HG02588 (cell line): ENCODE results near the gene ISM1.

ENCODE experiments used
- ATAC-seq: cut with Tn5 transposase; IDR thresholded peaks from one replicate; pipeline ENCODE4 v1.9.1; 2021; ENCODE audit warnings: mild to moderate bottlenecking, moderate library complexity; ENCODE audit not compliant: unreplicated experiment

Gene ISM1

DNA sequence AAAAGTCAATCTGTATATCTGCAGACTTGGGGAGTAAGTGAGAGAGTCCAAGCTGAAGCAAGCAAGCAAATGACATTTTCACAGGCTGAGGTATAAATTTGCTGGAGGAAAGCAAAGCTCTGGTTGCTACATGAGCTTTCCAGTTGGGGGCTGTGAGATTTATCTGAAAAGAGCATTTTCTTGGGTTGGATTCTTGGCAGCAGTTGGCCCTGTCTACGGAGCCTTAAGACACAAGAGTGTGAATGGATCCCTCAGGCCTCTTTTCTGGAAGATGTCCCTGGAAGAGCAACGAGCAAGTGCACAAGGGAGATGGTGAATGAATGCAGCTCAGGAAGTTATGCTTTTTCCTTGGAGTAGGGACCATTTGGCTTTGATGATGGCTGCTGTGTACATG lies 30.8 kb downstream of the ISM1 start:
- no peak for ATAC-seq

- no peak for ATAC-seq
Observed at GRCh38 chr20:13255356-13255755, 34.3 kb downstream of the ISM1 start.

GRCh38 chr20:13256606-13257005 lies 35.5 kb downstream of the ISM1 start:
- ATAC-seq, result no peak

- ATAC-seq, result no peak
Observed at GRCh38 chr20:13259921-13260320, 38.8 kb downstream of the ISM1 start.

GRCh38 chr20:13260650-13261279 lies 39.7 kb downstream of the ISM1 start:
- ATAC-seq, result peak; percentile 39

GRCh38 chr20:13261460-13262301 lies 40.6 kb downstream of the ISM1 start:
- ATAC-seq, result peak; percentile 58

- ATAC-seq, result no peak
Observed at GRCh38 chr20:13262302-13262650, 41.2 kb downstream of the ISM1 start.

DNA sequence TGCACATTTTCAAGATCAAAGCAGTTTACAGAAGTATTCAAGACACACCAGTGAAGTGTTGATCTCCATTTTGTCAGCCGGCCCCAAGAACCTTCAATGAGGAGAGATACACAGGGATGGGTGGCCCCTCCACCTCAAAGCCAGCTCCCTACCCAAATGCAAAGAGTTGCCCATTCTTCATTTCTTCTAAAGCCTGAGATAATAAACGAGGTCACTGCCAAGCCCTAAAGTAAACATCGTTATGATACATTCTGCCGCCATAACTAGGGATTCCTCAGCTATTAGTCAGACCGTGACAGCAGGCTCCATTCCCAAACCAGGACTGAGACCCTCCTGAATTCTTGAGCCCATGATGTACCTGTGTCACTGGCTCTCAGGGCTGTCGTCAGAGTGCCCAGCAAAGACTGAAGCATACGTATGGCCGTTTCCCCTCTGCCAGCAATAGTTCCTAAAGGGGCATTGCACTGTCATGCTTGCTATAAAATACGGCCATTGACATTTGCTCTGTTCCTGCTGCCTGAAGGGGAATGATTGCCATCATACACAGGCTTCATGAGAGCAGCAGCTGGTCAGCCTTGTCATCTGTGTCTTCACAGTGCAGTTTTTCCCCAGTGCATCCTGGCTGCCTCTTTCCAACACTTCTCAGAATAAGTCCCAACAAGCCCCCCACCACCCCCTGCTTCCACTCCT lies 41.7 kb downstream of the ISM1 start:
- no peak for ATAC-seq

DNA sequence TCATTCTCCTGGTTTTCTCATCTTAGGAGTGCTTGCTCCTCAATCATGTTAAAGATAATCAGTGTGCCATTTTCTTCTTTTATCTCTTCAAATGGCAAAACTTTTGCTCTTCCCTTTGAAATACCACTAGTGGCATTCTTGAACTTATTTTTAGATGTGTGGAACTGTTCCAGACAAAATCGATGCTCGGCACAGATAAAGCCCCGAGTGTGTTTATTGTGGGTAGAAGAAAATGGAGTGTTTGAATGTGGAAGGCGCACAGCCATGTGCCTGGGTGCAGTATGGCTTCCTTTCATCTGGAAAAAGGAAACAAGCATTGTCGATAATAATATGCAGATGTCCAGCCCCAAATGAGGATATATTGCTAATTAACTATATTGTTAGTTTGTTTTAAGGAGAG lies 42.4 kb downstream of the ISM1 start:
- no peak for ATAC-seq

- no peak for ATAC-seq
Observed at GRCh38 chr20:13264907-13265306, 43.8 kb downstream of the ISM1 start.

DNA sequence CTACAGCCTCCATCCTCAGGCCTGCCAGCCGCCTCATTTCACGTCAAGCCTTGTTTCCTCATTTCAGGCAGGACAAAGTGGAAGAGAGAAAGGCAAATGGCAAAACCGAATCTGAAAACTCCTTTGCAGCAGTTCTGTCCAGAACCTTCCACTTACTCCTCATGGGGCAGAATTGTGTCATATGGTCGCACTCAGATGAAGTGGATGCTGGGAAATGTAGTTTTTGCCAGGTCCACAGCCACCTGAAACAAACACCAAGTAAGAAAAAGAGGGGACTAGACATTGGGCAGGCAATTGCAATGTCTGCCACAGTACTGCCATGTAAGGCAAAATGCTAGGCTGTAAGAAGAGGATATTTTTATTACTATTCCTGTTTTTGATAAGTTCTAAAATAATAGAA lies 44.9 kb downstream of the ISM1 start:
- no peak for ATAC-seq

- no peak for ATAC-seq
Observed at GRCh38 chr20:13267231-13267630, 46.2 kb downstream of the ISM1 start.

- ATAC-seq, result no peak
Observed at GRCh38 chr20:13268953-13269352, 47.9 kb downstream of the ISM1 start.

GRCh38 chr20:13270211-13270610 lies 49.1 kb downstream of the ISM1 start:
- no peak for ATAC-seq

DNA sequence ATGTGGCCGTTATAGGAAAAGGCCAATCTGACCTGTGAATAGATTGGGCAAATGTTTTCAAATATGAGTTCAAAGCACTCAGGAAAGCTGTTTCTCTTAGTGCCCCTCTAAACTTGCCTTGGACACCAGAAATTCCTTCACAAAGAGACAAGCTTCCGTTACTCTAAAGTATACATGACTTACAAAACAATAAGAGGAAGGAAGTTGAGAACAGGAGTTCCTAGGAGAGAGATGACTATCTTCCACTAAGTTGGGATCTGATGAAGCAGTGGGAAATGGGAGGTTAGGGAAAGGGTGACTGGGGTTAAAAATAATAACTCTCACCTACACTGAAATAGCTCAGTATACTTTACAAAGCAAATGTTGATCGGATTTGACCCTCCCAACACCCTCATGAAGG lies 50.0 kb downstream of the ISM1 start:
- ATAC-seq, result no peak

GRCh38 chr20:13271977-13272975 lies 51.2 kb downstream of the ISM1 start:
- ATAC-seq, result no peak

- no peak for ATAC-seq
Observed at GRCh38 chr20:13274275-13274861, 53.3 kb downstream of the ISM1 start.

DNA sequence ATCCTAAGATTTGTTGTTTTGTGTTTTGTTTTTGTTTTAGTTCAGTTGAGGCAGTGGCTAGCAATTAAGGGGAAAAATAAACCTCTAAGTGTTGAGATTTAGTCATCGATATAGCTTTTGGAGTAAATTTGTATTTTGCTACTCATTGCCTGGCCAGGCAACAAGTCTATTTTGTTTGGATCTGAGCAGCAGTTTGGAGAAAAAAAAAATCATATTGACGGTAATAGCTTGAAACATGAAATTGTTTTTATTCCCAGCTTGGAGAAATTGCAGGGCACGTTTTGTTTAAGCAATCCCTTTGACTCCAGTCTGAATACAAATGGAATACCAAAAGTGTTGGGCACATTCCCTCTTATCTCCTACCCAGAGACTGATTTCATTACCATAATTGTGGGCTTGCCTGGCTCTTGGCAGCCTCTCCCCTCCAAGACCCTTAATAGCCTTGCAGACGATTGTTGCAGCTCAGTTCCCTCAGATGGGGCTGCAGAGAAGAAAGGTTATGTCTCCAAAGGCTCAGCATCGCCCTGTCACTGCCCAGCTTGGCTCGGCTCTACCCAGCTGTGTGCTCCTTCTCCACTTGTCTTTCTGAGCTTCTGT lies 56.0 kb downstream of the ISM1 start:
- ATAC-seq, result no peak

DNA sequence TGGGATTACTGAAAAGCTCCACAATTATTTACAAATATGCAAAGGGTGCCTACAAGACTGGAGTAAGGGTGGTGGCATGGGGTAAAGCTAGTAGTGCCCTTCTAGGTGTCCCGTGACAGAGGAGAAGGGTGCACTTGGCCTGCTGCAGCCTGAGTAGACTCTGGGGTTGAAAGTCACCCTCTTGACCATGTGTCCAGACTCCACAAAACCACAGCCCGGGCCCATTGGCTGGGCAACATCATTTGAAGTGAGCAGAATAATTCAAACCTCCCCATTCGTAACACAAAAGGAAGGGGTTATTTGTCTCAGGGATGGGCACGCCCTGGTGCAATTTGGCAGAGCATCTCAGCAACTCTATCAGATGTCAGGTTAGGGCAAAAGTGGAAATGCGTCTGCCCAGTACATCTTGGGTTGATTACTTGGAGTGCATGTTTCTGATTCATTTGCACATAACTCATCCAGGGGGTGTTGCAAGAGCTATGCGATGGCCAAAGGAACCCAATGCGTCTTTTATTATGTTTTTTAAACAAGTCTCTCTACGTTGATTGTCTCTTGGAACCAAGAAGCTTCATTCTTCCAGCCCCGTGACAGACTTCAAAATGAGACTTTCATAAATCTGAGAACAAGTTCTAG lies 56.7 kb downstream of the ISM1 start:
- no peak for ATAC-seq
